OCI-M2 (cell line): ENCODE data around the gene CRB2.

Experiments used
- DNase-seq: peaks from one replicate; lab custom pipeline; 2025; ENCODE audit not compliant: unreplicated experiment; lab: John Stamatoyannopoulos, UW

CRB2 gene

GRCh38 chr9:123361731-123362510 is 5.9 kb downstream of the CRB2 start:
- DNase-seq, result no peak

- no peak for DNase-seq
Measured at GRCh38 chr9:123362856-123363255, 6.9 kb downstream of the CRB2 start.

GRCh38 chr9:123364241-123364824 is 8.3 kb downstream of the CRB2 start:
- DNase-seq, result no peak

GRCh38 chr9:123365287-123365880 is 9.4 kb downstream of the CRB2 start:
- no peak for DNase-seq

- no peak for DNase-seq
Measured at GRCh38 chr9:123365881-123366528, 10.0 kb downstream of the CRB2 start.

- no peak for DNase-seq
Measured at GRCh38 chr9:123368023-123368422, 12.0 kb downstream of the CRB2 start.

- DNase-seq, result no peak
Measured at GRCh38 chr9:123368536-123369153, 12.6 kb downstream of the CRB2 start.

GRCh38 chr9:123369296-123369695 is 13.3 kb downstream of the CRB2 start:
- DNase-seq, result no peak

GRCh38 chr9:123370108-123370507 is 14.1 kb downstream of the CRB2 start:
- no peak for DNase-seq

- DNase-seq, result no peak
Measured at GRCh38 chr9:123370526-123371227, 14.7 kb downstream of the CRB2 start.

- DNase-seq, result no peak
Measured at GRCh38 chr9:123371228-123371584, 15.2 kb downstream of the CRB2 start.

- no peak for DNase-seq
Measured at GRCh38 chr9:123371805-123372590, 16.0 kb downstream of the CRB2 start.

- no peak for DNase-seq
Measured at GRCh38 chr9:123372766-123373446, 16.9 kb downstream of the CRB2 start.

- DNase-seq, result no peak
Measured at GRCh38 chr9:123373447-123373923, 17.5 kb downstream of the CRB2 start.

- peak; percentile 54 for DNase-seq
Measured at GRCh38 chr9:123373946-123374345, 17.9 kb downstream of the CRB2 start.

- DNase-seq, result no peak
Measured at GRCh38 chr9:123375469-123376132, 19.6 kb downstream of the CRB2 start.

- DNase-seq, result no peak
Measured at GRCh38 chr9:123376218-123377071, 20.4 kb downstream of the CRB2 start.
